ENCODE results near the gene FANCE.
"Not testable (repeated sequence)": the region's sequence is repeated elsewhere in the genome, so short reads cannot be mapped to it uniquely, and the experiment has no call there.

The FANCE gene

GRCh38 chr6:35452183-35453090, at the start of gene FANCE:
TSS of gene FANCE (plus strand) at chr6:35452338. CDS start at chr6:35452546, 208 bp downstream.
- peak; percentile 93 for DNase-seq

- DNase-seq: no peak
These were observed 49.3 kb upstream of the FANCE start for GRCh38 chr6:35402856-35403191.

- DNase-seq: no peak
These were observed 48.3 kb upstream of the FANCE start for GRCh38 chr6:35403544-35404442.

- DNase-seq: no peak
These were observed 45.2 kb upstream of the FANCE start for GRCh38 chr6:35406711-35407485.

- no peak for DNase-seq
These were observed 42.9 kb upstream of the FANCE start for GRCh38 chr6:35409245-35409644.

- DNase-seq: no peak
These were observed 42.0 kb upstream of the FANCE start for GRCh38 chr6:35410131-35410530.

GRCh38 chr6:35411066-35411465, 41.1 kb upstream of the FANCE start:
- no peak for DNase-seq

- DNase-seq: no peak
These were observed 40.0 kb upstream of the FANCE start for GRCh38 chr6:35412102-35412501.

- DNase-seq: no peak
These were observed 38.2 kb upstream of the FANCE start for GRCh38 chr6:35413911-35414310.

- peak; percentile 27 for DNase-seq
These were observed 36.9 kb upstream of the FANCE start for GRCh38 chr6:35415065-35415891.

- no peak for DNase-seq
These were observed 34.0 kb upstream of the FANCE start for GRCh38 chr6:35417979-35418661.

GRCh38 chr6:35419417-35419816, 32.7 kb upstream of the FANCE start:
- DNase-seq: no peak

- DNase-seq: no peak
These were observed 32.2 kb upstream of the FANCE start for GRCh38 chr6:35419961-35420360.

GRCh38 chr6:35425284-35425683, 26.9 kb upstream of the FANCE start:
- DNase-seq: no peak

GRCh38 chr6:35426074-35426473, 26.1 kb upstream of the FANCE start:
- no peak for DNase-seq

- no peak for DNase-seq
These were observed 24.7 kb upstream of the FANCE start for GRCh38 chr6:35427435-35427834.

GRCh38 chr6:35427851-35428321, 24.3 kb upstream of the FANCE start:
- DNase-seq: no peak

- no peak for DNase-seq
These were observed 23.6 kb upstream of the FANCE start for GRCh38 chr6:35428421-35429149.

- no peak for DNase-seq
These were observed 22.7 kb upstream of the FANCE start for GRCh38 chr6:35429463-35429862.

- no peak for DNase-seq
These were observed 19.8 kb upstream of the FANCE start for GRCh38 chr6:35432291-35432690.

GRCh38 chr6:35432702-35433101, 19.4 kb upstream of the FANCE start:
- not testable (repeated sequence) for DNase-seq
